Measurements from ENCODE around the gene CAMSAP1. TPM values are rescaled to one million over a fixed set of nuclear protein-coding genes. Genes with fewer than 3 reads are reported as not detected.

Gene CAMSAP1
- total and polyA plus RNA-seq, 9 of the 15 experiments (the other 6 are each of a cell fraction or from before 2014, with no cell fraction given) = 1.5 to 28.8 (median 14.3) TPM

GRCh38 chr9:135951889-135952663, 44.7 kb upstream of the CAMSAP1 start (continued):
- TF ChIP-seq ETS1 (conservative IDR thresholded peaks at IDR 0.05; ENCODE audit: control insufficient read depth, low read depth, low read length) (peak; percentile 93), ZNF143 (CRISPR knock-in tag; IDR thresholded peaks at IDR 0.05) (no peak), JUND (IDR thresholded peaks at IDR 0.05; ENCODE audit: borderline replicate concordance, low read depth, low read length) (peak; percentile 98), JUND (tag; IDR thresholded peaks at IDR 0.05; ENCODE audit: borderline replicate concordance, low read depth, low read length) (peak; percentile 92; the same call in 2 of the 3 replicates), ZNF23 (CRISPR knock-in tag; IDR thresholded peaks at IDR 0.05) (peak; percentile 67; the same call in 1 of the 2 replicates), SMARCA4 (IDR thresholded peaks at IDR 0.05) (peak; percentile 99), TAF15 (IDR thresholded peaks at IDR 0.05; ENCODE audit: low read depth, low read length) (no peak), ELK3 (CRISPR knock-in tag; IDR thresholded peaks at IDR 0.05) (peak; percentile 75; the same call in 1 of the 2 replicates), ZNF561 (CRISPR knock-in tag; conservative IDR thresholded peaks at IDR 0.05) (no peak), NR3C1 (CRISPR knock-in tag; IDR thresholded peaks at IDR 0.05) (no peak), L3MBTL2 (IDR thresholded peaks at IDR 0.05) (peak; percentile 60; the same call in 1 of the 2 replicates), MYBL2 (IDR thresholded peaks at IDR 0.05; ENCODE audit: low read depth) (no peak), MYBL2 (CRISPR knock-in tag; IDR thresholded peaks at IDR 0.05; ENCODE audit: borderline replicate concordance) (no peak), MNT (conservative IDR thresholded peaks at IDR 0.05) (no peak), CTCFL (IDR thresholded peaks at IDR 0.05; ENCODE audit: borderline replicate concordance, insufficient read depth, low read depth, low read length, poor library complexity, severe bottlenecking) (no peak), ZBTB8A (IDR thresholded peaks at IDR 0.05; ENCODE audit: partially characterized antibody) (no peak), TEAD1 (CRISPR knock-in tag; IDR thresholded peaks at IDR 0.05) (peak; percentile 10 to 79; a peak in 3 of 4 replicates), ZNF347 (CRISPR knock-in tag; IDR thresholded peaks at IDR 0.05; ENCODE audit: low read depth) (no peak), SMARCC2 (IDR thresholded peaks at IDR 0.05; ENCODE audit: low read depth) (peak; percentile 96), THRAP3 (IDR thresholded peaks at IDR 0.05; ENCODE audit: borderline replicate concordance) (no peak), FOSL1 (tag; conservative IDR thresholded peaks at IDR 0.05) (peak; percentile 97)
